Mammary epithelial cell (primary cell): ENCODE measurements around the gene PKD1.

ENCODE experiments used
- EZH2 ChIP-seq: IDR thresholded peaks from 2 replicates; pipeline ENCODE4 v1.6.1; 2012; ENCODE audit warnings: low read length, inconsistent platforms, borderline replicate concordance
- TF ChIP-seq, protein P1 (sequence below), 2 donors: IDR thresholded peaks in 1 of 2; conservative IDR thresholded peaks in 1 of 2; 2 replicates each; pipeline ENCODE4 v1.5.1; 2011 to 2012; ENCODE audit warnings: inconsistent platforms in 2 of 2, low read length in 2 of 2, mild to moderate bottlenecking in 2 of 2, control low read depth in 1 of 2, low read depth in 1 of 2; ENCODE audit not compliant: insufficient read depth in 1 of 2; ENCODE audit errors: extremely low read depth in 1 of 2

DNA sequence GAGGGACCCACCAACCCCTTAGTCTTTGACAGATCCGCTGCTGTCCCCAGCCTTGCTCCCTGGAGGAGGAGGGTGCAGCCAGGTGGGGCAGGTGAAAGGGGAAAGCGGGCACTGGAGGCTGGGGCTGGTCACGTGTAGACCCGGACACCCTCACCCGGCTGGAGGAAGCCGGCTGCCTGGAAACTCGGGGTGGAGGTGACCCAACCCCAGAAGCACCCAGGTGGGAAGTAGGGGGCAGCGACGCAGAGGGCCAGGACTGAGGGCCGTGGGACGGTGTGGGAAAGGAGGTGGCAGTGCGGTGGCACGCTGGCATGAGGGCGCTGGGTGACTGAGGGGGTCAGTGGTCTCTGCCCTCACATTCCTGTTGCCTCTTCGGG, 22.6 kb upstream of the PKD1 start:
- TF ChIP-seq, protein P1, sequence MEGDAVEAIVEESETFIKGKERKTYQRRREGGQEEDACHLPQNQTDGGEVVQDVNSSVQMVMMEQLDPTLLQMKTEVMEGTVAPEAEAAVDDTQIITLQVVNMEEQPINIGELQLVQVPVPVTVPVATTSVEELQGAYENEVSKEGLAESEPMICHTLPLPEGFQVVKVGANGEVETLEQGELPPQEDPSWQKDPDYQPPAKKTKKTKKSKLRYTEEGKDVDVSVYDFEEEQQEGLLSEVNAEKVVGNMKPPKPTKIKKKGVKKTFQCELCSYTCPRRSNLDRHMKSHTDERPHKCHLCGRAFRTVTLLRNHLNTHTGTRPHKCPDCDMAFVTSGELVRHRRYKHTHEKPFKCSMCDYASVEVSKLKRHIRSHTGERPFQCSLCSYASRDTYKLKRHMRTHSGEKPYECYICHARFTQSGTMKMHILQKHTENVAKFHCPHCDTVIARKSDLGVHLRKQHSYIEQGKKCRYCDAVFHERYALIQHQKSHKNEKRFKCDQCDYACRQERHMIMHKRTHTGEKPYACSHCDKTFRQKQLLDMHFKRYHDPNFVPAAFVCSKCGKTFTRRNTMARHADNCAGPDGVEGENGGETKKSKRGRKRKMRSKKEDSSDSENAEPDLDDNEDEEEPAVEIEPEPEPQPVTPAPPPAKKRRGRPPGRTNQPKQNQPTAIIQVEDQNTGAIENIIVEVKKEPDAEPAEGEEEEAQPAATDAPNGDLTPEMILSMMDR (conservative IDR thresholded peaks at IDR 0.05 in 1 of 2, IDR thresholded peaks at IDR 0.05 in 1 of 2; ENCODE audit: extremely low read depth in 1 of 2, insufficient read depth in 1 of 2, low read depth in 1 of 2, low read length in 2 of 2): no peak
- no peak for TF ChIP-seq EZH2
